ENCODE data around the gene BRD3. TPM values are rescaled to one million over a fixed set of nuclear protein-coding genes. Genes with fewer than 3 reads are reported as not detected.

The BRD3 gene
- polyA plus RNA-seq, 1 donor (not counting 4 experiments of a cell fraction or from before 2014, with no cell fraction given), result 3.3 TPM

- Histone ChIP-seq H4K20me1 (ENCODE audit: control insufficient read depth, extremely low read depth, insufficient read depth, low read length) (no peaks in the 10 kb centered on the region), H3K27ac (ENCODE audit: control insufficient read depth, insufficient read depth, low read length) (no peak overlapping the region), H3K9me3 (ENCODE audit: control insufficient read depth, low read depth, low read length) (no peaks in the 10 kb centered on the region), H3K36me3 (ENCODE audit: control insufficient read depth in 2 of 2, extremely low read depth in 1 of 2, insufficient read depth in 2 of 2, low read length in 2 of 2) (no peaks in the 10 kb centered on the region), H3K4me2 (ENCODE audit: control insufficient read depth, extremely low read depth, insufficient read depth, low read depth, low read length) (no peak overlapping the region), H3K27me3 (ENCODE audit: control insufficient read depth, extremely low read depth, insufficient read depth, low read length) (no peaks in the 10 kb centered on the region), H3K4me1 (ENCODE audit: control insufficient read depth, extremely low read depth, insufficient read depth, low read length) (no peaks in the 10 kb centered on the region), H3K4me3 (ENCODE audit: control insufficient read depth in 2 of 3, extremely low read depth in 1 of 3, insufficient read depth in 2 of 3, low read depth in 1 of 3, low read length in 3 of 3) (no peak overlapping the region), H2AFZ (ENCODE audit: control insufficient read depth, low read length) (no peak overlapping the region), H3K9ac (ENCODE audit: control insufficient read depth, extremely low read depth, insufficient read depth, low read length) (no peak overlapping the region), H3K79me2 (ENCODE audit: control insufficient read depth, insufficient read depth, low read length) (no peaks in the 10 kb centered on the region), H3K9me1 (ENCODE audit: control insufficient read depth, extremely low read depth, insufficient read depth, low read length) (no peaks in the 10 kb centered on the region)
- DNase-seq (ENCODE audit: low read depth, low spot score) (no peak), FAIRE-seq (no peak)
- TF ChIP-seq CTCF (optimal IDR thresholded peaks at IDR 0.05 in 1 of 3, IDR thresholded peaks at IDR 0.05 in 1 of 3, conservative IDR thresholded peaks at IDR 0.05 in 1 of 3; ENCODE audit: extremely low read depth in 1 of 3, insufficient read depth in 2 of 3, low read length in 3 of 3) (no peak), EZH2 (IDR thresholded peaks at IDR 0.05; ENCODE audit: low read length) (no peak)
- dilution Hi-C loops (cut with MboI; ENCODE audit: extremely low pct_ligation_motif_present, low sequenced_read_pairs), result no loop called here
These were observed 62.4 kb downstream of the BRD3 start for GRCh38 chr9:134005381-134005780.

- Histone ChIP-seq H3K27me3 (ENCODE audit: control insufficient read depth, extremely low read depth, insufficient read depth, low read length) (peaks cover 4% of the 10 kb centered on the region), H3K27ac (ENCODE audit: control insufficient read depth, insufficient read depth, low read length) (no peak overlapping the region), H3K4me3 (ENCODE audit: control insufficient read depth in 2 of 3, extremely low read depth in 1 of 3, insufficient read depth in 2 of 3, low read depth in 1 of 3, low read length in 3 of 3) (no peak overlapping the region), H4K20me1 (ENCODE audit: control insufficient read depth, extremely low read depth, insufficient read depth, low read length) (no peaks in the 10 kb centered on the region), H3K79me2 (ENCODE audit: control insufficient read depth, insufficient read depth, low read length) (no peaks in the 10 kb centered on the region), H3K36me3 (ENCODE audit: control insufficient read depth in 2 of 2, extremely low read depth in 1 of 2, insufficient read depth in 2 of 2, low read length in 2 of 2) (no peaks in the 10 kb centered on the region), H3K9me3 (ENCODE audit: control insufficient read depth, low read depth, low read length) (no peaks in the 10 kb centered on the region), H3K9ac (ENCODE audit: control insufficient read depth, extremely low read depth, insufficient read depth, low read length) (no peak overlapping the region), H3K9me1 (ENCODE audit: control insufficient read depth, extremely low read depth, insufficient read depth, low read length) (no peaks in the 10 kb centered on the region), H3K4me2 (ENCODE audit: control insufficient read depth, extremely low read depth, insufficient read depth, low read depth, low read length) (no peak overlapping the region), H2AFZ (ENCODE audit: control insufficient read depth, low read length) (no peak overlapping the region), H3K4me1 (ENCODE audit: control insufficient read depth, extremely low read depth, insufficient read depth, low read length) (no peaks in the 10 kb centered on the region)
- TF ChIP-seq EZH2 (IDR thresholded peaks at IDR 0.05; ENCODE audit: low read length), result no peak
- no peak for TF ChIP-seq CTCF (optimal IDR thresholded peaks at IDR 0.05 in 1 of 3, IDR thresholded peaks at IDR 0.05 in 1 of 3, conservative IDR thresholded peaks at IDR 0.05 in 1 of 3; ENCODE audit: extremely low read depth in 1 of 3, insufficient read depth in 2 of 3, low read length in 3 of 3)
- DNase-seq (ENCODE audit: low read depth, low spot score) (no peak), FAIRE-seq (no peak)
- dilution Hi-C loops (cut with MboI; ENCODE audit: extremely low pct_ligation_motif_present, low sequenced_read_pairs), result no loop called here
These were observed 62.9 kb downstream of the BRD3 start for GRCh38 chr9:134004881-134005280.
